K562 (cell line): Measurements from ENCODE around the gene SLC43A1. TPM values are rescaled to one million over a fixed set of nuclear protein-coding genes. Genes with fewer than 3 reads are reported as not detected.
A peak's percentile ranks its signal among the peaks of the same experiment; 100 is the strongest.

Experiments
- ATF7 ChIP-seq: fragments of 450-650 bp; IDR thresholded peaks from 2 replicates; pipeline ENCODE4 v1.7.1; 2014; ENCODE audit warnings: mild to moderate bottlenecking, moderate library complexity
- DDX20 ChIP-seq: fragments of 450-650 bp; IDR thresholded peaks from 2 replicates; pipeline ENCODE4 v1.6.1; 2016; ENCODE audit warnings: missing genetic modification characterization, low read depth, mild to moderate bottlenecking, missing compliant biosample characterization, moderate library complexity
- DNMT1 ChIP-seq: fragments of 450-650 bp; IDR thresholded peaks from 2 replicates; pipeline ENCODE4 v1.6.1; 2016; ENCODE audit warnings: antibody characterized with exemption, mild to moderate bottlenecking
- ELF4 ChIP-seq: fragments of 450-650 bp; formaldehyde crosslinking; IDR thresholded peaks from 2 replicates; pipeline ENCODE4 v1.4.0; 2022; ENCODE audit warnings: missing genetic modification characterization
- FOS ChIP-seq: IDR thresholded peaks from 3 replicates; pipeline ENCODE4 v1.6.1; 2011; ENCODE audit not compliant: insufficient read length; ENCODE audit errors: extremely low read depth
- HCFC1 ChIP-seq: IDR thresholded peaks from 2 replicates; pipeline ENCODE4 v1.6.1; 2012; ENCODE audit warnings: low read depth, low read length, improper control_type of control experiment
- HMBOX1 ChIP-seq: sonication (generic); IDR thresholded peaks from 2 replicates; pipeline ENCODE4 v1.6.1; 2016
- L3MBTL2 ChIP-seq: fragments of 450-650 bp; IDR thresholded peaks from 2 replicates; pipeline ENCODE4 v1.6.1; 2016; ENCODE audit warnings: mild to moderate bottlenecking, moderate library complexity
- MCM5 ChIP-seq: fragments of 450-650 bp; IDR thresholded peaks from 2 replicates; pipeline ENCODE4 v1.6.1; 2016; ENCODE audit warnings: low read depth
- NFE2 ChIP-seq: IDR thresholded peaks from 2 replicates; pipeline ENCODE4 v1.6.1; 2014; ENCODE audit warnings: antibody characterized with exemption, low read depth
- NFIC ChIP-seq: fragments of 450-650 bp; IDR thresholded peaks from 2 replicates; pipeline ENCODE4 v1.6.1; 2017; ENCODE audit warnings: mild to moderate bottlenecking, inconsistent platforms
- NONO ChIP-seq, 2 experiments: fragments of 200-400 bp in 1 of 2; fragments of 450-650 bp in 1 of 2; formaldehyde crosslinking in 1 of 2; IDR thresholded peaks; 2 replicates each; pipeline ENCODE4 v1.6.1; 2017; ENCODE audit warnings: low read depth in 2 of 2, mild to moderate bottlenecking in 2 of 2, moderate library complexity in 2 of 2, low read length in 1 of 2
- PHB2 ChIP-seq: fragments of 450-650 bp; IDR thresholded peaks from 2 replicates; pipeline ENCODE4 v1.6.1; 2017; ENCODE audit warnings: low read depth
- PHTF2 ChIP-seq: fragments of 250-450 bp; sonication (Bioruptor Pico); IDR thresholded peaks from 2 replicates; pipeline ENCODE4 v1.5.0; 2021; ENCODE audit warnings: mild to moderate bottlenecking
- PTBP1 ChIP-seq: fragments of 200-400 bp; formaldehyde crosslinking; IDR thresholded peaks from 2 replicates; pipeline ENCODE4 v1.6.1; 2017; ENCODE audit warnings: low read depth, low read length
- RERE ChIP-seq: sonication (generic); formaldehyde crosslinking; IDR thresholded peaks from 2 replicates; pipeline ENCODE4 v1.8.0; 2023; ENCODE audit warnings: missing genetic modification reagents, mild to moderate bottlenecking, borderline replicate concordance
- SP1 ChIP-seq: sonication (generic); formaldehyde crosslinking; IDR thresholded peaks from 2 replicates; pipeline ENCODE4 v1.8.1; 2022; ENCODE audit warnings: mild to moderate bottlenecking, missing genetic modification reagents
- TCF7 ChIP-seq: sonication (generic); IDR thresholded peaks from 2 replicates; pipeline ENCODE4 v1.6.1; 2016; ENCODE audit warnings: antibody characterized with exemption, borderline replicate concordance
- TSC22D4 ChIP-seq: fragments of 450-650 bp; IDR thresholded peaks from 2 replicates; pipeline ENCODE4 v1.6.1; 2016; ENCODE audit warnings: missing genetic modification characterization, missing biosample characterization, control low read depth
- XRCC4 ChIP-seq: IDR thresholded peaks from one replicate; pipeline ENCODE4 v1.6.1; 2011; ENCODE audit not compliant: insufficient read depth, insufficient read length; ENCODE audit errors: extremely low read depth
- ZNF140 ChIP-seq: fragments of 250-450 bp; sonication (Bioruptor Pico); IDR thresholded peaks from 2 replicates; pipeline ENCODE4 v1.8.0; 2021; ENCODE audit warnings: moderate library complexity, mild to moderate bottlenecking, inconsistent platforms
- ZNF224 ChIP-seq: sonication (generic); formaldehyde crosslinking; IDR thresholded peaks from 2 replicates; pipeline ENCODE4 v1.8.0; 2022; ENCODE audit warnings: mild to moderate bottlenecking, missing genetic modification reagents
- ZNF277 ChIP-seq: fragments of 250-450 bp; sonication (Bioruptor Pico); IDR thresholded peaks from 2 replicates; pipeline ENCODE4 v1.8.0; 2022; ENCODE audit warnings: inconsistent platforms, mild to moderate bottlenecking, moderate library complexity, borderline replicate concordance
- ZNF445 ChIP-seq: fragments of 250-450 bp; sonication (Bioruptor Pico); IDR thresholded peaks from 2 replicates; pipeline ENCODE4 v1.4.0; 2020; ENCODE audit warnings: low read depth, mild to moderate bottlenecking, moderate library complexity
- ZNF57 ChIP-seq: fragments of 450-650 bp; formaldehyde crosslinking; IDR thresholded peaks from 2 replicates; pipeline ENCODE4 v1.4.0; 2020; ENCODE audit warnings: mild to moderate bottlenecking, moderate library complexity
- ZNF764 ChIP-seq: fragments of 250-450 bp; sonication (Bioruptor Pico); IDR thresholded peaks from 2 replicates; pipeline ENCODE4 v1.4.0; 2020; ENCODE audit warnings: low read depth, mild to moderate bottlenecking, moderate library complexity
- polyA plus RNA-seq, 8 experiments: library from polyadenylated mRNA; depleted of rRNA in 4 of 8; stranded (reverse) in 5 of 8; unstranded in 3 of 8; fragments of >200 nt; fragmentation: Nextera tagmentation in 2 of 8; fragmentation: Illumina TruSeq in 1 of 8; extraction: Ambion mirVana in 2 of 8; extraction: Trizol in 1 of 8; gene quantifications; 2 replicates each; pipeline versions ENCODE4 v1.2.1 to v1.2.3, GENCODE V29; 2011 to 2014; ENCODE audit warnings: inconsistent platforms in 1 of 8, missing spikeins in 1 of 8
- total RNA-seq, 7 experiments: library from RNA; depleted of rRNA in 6 of 7; stranded (reverse); fragments of >200 nt in 6 of 7; fragmentation: Illumina TruSeq in 2 of 7; extraction: Trizol in 2 of 7; gene quantifications; 2 replicates each; pipeline versions ENCODE4 v1.2.1 to v1.2.3, GENCODE V29; 2011 to 2021; ENCODE audit warnings: low replicate concordance in 1 of 7

The SLC43A1 gene
- total and polyA plus RNA-seq, 9 of the 15 experiments (the other 6 are each of a cell fraction or from before 2014, with no cell fraction given) = 2.6 to 41.8 (median 24.6) TPM

- TF ChIP-seq RERE (CRISPR knock-in tag) = no peak
- TF ChIP-seq ZNF445 (CRISPR knock-in tag) = no peak
- no peak for TF ChIP-seq ZNF764 (CRISPR knock-in tag)
- 0 out of 2 replicates have a peak, but pooled peaks have one; percentile 29 for TF ChIP-seq PHB2
- TF ChIP-seq NFIC = peak; percentile 14; the same call in 1 of the 2 replicates
- TF ChIP-seq PTBP1 = peak; percentile 95
- TF ChIP-seq SP1 (CRISPR knock-in tag) = no peak
- TF ChIP-seq HCFC1 = no peak
- no peak for TF ChIP-seq ZNF224
- TF ChIP-seq NONO (IDR thresholded peaks at IDR 0.05; ENCODE audit: low read depth in 2 of 2, low read length in 1 of 2) = 0 out of 4 replicates have a peak, but pooled peaks of 1 of the 2 experiments have one; percentile 33
- no peak for TF ChIP-seq DNMT1
- TF ChIP-seq XRCC4 = no peak
- TF ChIP-seq MCM5 = no peak
- TF ChIP-seq DDX20 = no peak
- TF ChIP-seq ZNF140 (CRISPR knock-in tag) = no peak
- TF ChIP-seq ELF4 (CRISPR knock-in tag) = no peak
- TF ChIP-seq TCF7 = no peak
- no peak for TF ChIP-seq ZNF277 (CRISPR knock-in tag)
- TF ChIP-seq HMBOX1 = no peak
- no peak for TF ChIP-seq ZNF57 (CRISPR knock-in tag)
- TF ChIP-seq TSC22D4 (tag) = no peak
- no peak for TF ChIP-seq NFE2
- TF ChIP-seq PHTF2 = no peak
- no peak for TF ChIP-seq L3MBTL2
- TF ChIP-seq ATF7 = no peak
- no peak for TF ChIP-seq FOS
These were observed 14.7 kb upstream of the SLC43A1 start (continued) for GRCh38 chr11:57530215-57530595.
